Fibroblast of gingiva (primary cell): ENCODE measurements around the gene IRF4.

Experiments
- DNase-seq: peaks from one replicate; pipeline ENCODE4 v3.0.0-alpha.2; 2011; ENCODE audit warnings: low read depth

The IRF4 gene

DNA sequence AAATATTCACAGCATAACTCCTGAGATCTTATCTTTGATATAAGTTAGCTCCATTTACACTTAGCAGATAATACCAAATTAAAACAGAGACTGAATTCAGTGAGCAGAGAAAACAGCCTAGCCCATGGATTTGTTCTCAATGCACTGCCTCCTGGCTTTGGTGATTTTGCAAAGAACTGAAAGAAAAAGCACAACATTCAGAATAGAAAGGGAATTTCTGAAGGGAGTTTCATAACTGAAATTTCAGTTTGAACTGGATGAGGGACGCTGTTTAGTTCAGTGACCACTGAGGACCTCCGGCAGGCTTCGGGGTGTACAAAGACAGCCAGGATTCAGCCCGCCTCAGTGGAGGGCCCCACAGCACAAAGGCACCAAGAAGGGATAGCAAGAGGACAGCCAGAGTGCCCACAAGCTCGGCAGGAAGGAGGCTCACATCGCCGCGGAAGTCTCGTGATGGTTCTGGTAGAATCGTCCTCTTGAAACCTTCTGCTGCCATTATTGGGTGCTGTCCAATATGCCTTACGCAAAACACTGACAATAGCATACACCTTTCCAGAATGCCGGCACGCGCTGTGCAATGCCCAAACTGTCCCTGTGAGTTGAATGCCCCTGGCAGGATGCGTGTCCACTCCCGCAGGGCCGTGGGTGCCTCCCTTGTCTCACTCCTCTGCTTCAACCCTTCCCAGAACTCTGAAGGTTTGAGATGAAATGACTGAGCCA, 9.7 kb upstream of the IRF4 start:
- no peak for DNase-seq

DNA sequence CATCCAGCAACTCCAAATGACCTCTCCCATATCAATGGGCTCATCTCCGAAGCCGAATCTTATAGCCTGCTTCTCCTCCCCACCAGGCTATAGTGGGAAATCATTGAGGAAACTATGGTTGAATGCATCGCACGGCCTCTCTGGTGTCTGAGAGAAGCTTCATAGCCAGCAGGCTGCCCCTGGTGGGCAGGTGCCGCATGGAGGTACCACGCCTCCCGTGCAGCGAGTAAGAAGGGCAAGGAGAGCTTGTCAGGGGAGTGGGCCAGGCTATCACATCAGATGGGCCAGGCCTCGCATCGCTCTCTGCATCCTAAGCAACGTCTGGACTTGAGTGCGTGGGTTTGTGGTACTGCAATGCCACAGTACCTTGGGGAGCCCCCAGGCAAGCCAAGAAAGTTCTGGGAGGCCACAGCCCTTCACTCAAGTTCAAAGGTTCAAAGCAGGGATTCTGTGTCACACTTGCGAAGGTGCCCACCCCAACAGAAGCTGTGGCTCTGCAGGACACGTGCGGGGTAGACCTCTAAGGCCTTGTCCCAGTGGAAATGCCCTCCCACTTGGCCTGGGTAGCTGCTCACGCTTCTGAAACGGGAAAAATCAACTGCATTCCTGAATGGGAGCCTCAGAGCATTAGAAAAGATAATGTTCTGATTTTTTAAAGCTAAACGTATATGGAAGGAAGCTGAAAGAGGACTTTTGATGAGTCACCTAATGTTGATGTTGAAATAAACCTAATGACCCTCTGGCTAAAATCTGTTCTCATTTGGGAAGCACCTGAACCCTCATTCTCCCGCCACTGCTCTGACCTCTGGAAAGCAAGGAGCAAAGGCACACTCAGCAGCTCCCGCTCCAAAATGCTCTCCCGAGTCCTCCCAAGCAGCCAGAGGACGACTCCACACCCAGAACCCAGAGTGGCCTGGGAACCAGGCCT, 8.4 kb upstream of the IRF4 start:
- DNase-seq = no peak

- no peak for DNase-seq
Observed at GRCh38 chr6:383856-384255, 7.7 kb upstream of the IRF4 start.

GRCh38 chr6:384898-385297, 6.7 kb upstream of the IRF4 start:
- DNase-seq = no peak

- DNase-seq = no peak
Observed at GRCh38 chr6:385614-386013, 5.9 kb upstream of the IRF4 start.

- no peak for DNase-seq
Observed at GRCh38 chr6:386688-387266, 4.8 kb upstream of the IRF4 start.

GRCh38 chr6:387293-387741, 4.2 kb upstream of the IRF4 start:
- DNase-seq = peak; percentile 47

- no peak for DNase-seq
Observed at GRCh38 chr6:388202-388903, 3.2 kb upstream of the IRF4 start.

DNA sequence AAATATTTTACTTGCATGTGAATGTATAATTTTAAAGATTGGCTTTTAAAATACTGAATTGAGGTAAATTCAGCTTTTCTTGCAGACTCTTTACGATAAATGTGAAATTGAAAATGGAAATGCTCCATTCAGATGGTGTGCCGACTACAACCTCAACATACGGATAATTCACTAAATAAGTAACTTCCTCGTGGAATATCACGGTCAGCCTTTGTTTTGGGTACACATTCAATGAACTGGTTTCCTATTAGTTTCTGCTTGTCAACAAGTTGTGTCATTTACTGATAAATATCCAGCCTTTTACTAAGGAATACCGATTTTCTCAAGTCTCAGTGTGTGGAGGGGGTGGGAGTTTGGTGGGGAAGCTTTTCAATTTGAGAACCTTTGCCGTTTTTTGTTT, 2.4 kb upstream of the IRF4 start:
- DNase-seq = no peak

GRCh38 chr6:389622-390021, 1.9 kb upstream of the IRF4 start:
- no peak for DNase-seq

GRCh38 chr6:390914-391558, 516 bp upstream of the IRF4 start:
- DNase-seq = no peak

DNA sequence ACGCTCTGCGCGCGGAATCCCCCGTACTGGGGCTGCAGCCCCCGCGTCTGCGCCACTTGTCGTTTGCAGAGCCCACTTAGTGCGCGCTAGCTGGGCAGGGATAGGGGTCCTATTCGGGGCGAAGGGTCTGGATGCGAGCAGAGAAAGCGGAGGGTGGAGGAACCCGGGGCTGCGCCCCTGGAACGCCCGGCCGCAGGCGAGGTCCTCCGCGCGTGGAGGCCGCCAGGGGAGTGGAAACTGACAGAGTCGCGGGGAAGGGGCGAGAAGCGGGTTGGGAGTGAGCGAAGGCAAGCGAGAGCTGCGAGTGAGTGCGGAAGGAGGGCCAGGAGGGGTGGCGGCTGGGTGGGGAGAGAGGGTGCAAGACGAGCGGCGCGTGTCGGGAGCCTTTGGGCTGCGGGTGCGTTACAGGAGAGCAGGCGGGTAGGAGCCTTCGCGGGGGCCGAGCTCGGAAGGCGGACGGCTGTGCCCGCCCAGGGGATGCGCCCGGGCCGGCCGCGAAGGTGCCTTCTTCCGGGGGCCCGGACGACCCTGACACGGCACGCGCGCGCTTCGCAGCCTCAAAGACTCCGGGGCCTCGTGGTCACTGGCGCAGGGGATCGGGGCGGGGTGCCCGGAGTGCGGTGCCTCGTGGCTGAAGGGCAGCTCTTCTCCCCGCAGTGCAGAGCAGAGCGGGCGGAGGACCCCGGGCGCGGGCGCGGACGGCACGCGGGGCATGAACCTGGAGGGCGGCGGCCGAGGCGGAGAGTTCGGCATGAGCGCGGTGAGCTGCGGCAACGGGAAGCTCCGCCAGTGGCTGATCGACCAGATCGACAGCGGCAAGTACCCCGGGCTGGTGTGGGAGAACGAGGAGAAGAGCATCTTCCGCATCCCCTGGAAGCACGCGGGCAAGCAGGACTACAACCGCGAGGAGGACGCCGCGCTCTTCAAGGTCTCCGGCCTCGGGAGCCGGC, 1.2 kb downstream of the IRF4 start:
- DNase-seq = no peak

DNA sequence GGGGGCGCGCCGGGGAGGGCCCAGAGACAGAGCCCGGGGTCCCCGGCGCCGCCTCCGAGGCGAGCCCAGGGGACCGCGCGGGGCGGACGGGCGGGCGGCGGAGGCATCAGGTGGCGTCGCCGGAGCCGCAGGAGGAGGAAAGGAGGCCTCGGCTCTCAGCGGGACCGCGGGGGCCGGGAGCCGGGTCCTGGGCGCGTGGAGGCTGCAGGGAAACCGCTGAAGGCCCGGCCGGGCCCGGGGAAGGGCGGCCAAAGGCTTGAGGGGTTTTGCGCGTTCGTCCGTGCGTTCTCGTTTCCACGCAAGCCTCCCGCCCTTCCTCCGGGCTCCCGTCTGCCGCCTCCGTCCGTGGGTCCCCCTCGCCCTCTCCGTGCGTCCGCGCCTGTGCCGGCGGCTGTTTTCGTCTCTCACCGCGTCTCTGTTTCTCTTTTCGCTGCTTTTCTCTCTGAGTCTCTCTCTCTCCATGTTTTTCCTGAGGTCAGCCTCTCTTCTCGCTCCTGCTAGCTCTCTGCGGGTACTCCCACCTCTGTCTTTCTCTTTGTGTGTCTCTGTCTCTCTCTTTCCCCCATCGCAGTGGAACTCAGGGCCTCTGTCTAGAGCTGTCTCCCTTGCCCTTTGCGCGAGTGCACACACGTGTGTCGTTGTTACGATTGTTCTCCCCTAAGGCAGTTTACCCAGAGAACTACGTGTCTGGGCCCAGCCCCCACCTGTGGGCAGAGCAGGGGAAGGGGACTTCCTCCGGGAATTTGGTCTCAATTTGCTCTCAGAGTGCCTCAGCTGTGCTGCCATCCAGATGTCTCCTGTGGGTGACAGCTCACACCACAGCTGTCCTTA, 2.1 kb downstream of the IRF4 start:
- no peak for DNase-seq

- no peak for DNase-seq
Observed at GRCh38 chr6:394641-395289, 3.2 kb downstream of the IRF4 start.

DNA sequence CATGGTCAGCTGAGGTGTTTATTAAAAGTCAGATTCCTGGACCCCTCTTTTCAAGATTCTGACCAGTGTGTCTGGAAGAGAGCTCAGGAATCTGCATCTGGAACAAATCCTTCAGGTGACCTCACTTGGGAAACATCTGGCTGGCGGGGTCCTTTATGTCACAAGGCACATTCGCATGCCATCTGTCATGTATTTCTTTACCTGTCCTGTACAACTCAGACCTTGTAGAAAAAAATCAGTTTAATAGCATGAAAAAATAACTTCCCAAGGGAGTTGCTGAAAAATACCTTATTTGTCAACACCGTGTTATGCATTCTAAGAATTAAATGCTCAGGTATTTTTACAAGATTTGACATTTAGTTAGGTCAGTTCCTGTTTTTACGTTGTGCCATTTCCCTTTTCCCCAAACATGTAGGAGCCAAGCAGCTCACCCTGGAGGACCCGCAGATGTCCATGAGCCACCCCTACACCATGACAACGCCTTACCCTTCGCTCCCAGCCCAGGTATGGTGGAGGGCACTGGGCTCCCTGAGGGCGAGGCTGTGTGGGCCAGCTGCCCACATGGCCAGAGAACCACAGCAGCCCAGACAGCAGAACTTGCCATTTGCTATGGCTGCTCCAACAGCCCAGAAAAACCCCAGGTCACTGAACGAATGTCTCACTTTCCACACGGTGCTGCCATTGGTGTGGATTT, 4.0 kb downstream of the IRF4 start:
- DNase-seq = no peak

DNA sequence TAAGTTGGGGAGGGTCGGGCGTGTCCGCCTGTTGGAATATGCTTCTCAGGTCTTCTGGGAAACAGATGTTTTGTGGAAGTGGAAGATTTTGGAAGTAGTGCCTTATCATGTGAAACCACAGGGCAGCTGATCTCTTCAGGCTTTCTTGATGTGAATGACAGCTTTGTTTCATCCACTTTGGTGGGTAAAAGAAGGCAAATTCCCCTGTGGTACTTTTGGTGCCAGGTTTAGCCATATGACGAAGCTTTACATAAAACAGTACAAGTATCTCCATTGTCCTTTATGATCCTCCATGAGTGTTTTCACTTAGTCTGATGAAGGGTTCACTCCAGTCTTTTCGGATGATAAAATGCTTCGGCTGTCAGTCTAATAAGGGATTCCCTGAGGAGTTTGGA, 4.6 kb downstream of the IRF4 start:
- no peak for DNase-seq

DNA sequence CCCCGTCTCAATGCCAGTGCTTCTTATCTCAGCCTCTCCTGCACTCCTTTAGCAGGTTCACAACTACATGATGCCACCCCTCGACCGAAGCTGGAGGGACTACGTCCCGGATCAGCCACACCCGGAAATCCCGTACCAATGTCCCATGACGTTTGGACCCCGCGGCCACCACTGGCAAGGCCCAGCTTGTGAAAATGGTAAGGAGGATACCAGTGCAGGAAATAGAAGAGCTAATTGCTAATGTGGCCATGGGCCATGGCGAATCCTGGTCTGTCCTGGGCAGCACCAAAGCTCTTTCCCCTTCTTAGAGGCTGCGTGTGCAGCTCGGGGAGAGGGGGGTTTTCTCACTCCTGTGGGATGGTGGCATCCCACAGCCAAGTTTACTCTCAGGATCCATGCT, 5.5 kb downstream of the IRF4 start:
- DNase-seq = no peak

DNA sequence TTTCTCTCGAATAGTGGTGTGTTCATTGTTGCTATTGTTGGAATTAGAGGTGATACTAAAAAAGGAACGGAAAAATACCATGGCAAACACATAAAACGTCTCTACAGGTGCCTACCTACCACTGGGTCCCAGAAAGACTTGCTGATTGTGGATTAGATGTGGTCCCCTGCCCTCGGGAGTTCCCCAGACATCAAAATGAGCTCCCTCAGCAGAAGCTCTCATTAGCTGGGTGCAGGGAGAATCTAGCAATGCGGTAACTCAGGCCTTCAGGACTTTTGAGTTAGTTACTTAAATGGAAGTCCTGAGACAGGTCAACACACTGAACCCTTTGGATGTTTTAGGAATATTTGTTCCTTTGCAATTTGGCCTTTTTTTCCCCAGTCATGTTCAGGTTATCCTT, 6.1 kb downstream of the IRF4 start:
- DNase-seq = no peak

- no peak for DNase-seq
Observed at GRCh38 chr6:398065-398464, 6.5 kb downstream of the IRF4 start.
